ENCODE measurements around the gene MBOAT2.

DNA sequence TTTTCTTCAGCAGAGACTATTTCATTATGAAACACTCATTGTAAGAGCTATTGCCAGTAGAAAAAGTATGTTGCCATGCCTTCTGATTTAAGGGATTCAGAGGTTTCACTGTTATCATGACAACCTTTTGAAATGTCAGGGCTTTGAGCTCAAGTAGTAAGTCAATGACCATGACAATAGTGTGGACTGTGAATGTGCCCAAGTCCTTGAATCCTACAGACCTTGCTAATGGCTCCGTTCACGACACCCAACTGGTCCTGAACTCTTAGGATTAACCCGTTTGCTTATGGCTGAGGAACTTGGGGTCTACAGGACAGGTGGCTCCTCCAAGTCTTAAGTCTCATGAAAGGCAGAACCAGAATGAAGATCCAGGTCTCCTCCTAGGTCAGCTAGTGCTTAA is 148.5 kb downstream of the MBOAT2 start:
- TF ChIP-seq CTCF (IDR thresholded peaks at IDR 0.05; ENCODE audit: low read depth, low read length) (no peak), EZH2phosphoT487 (IDR thresholded peaks at IDR 0.05; ENCODE audit: low read depth) (no peak)

Data from OCI-LY3 (cell line).